ENCODE measurements around the gene TBCD. TPM values are rescaled to one million over a fixed set of nuclear protein-coding genes. Genes with fewer than 3 reads are reported as not detected.

TBCD gene
- polyA plus RNA-seq, 1 donor from 2014 or later = 67.2 TPM

GRCh38 chr17:82795615-82796014, 43.8 kb downstream of the TBCD start:
- H3K9me2 ChIP-seq (ENCODE audit: insufficient read depth, low read length) = no peaks in the 10 kb centered on the region
- no peaks in the 10 kb centered on the region for H3K79me2 ChIP-seq (replicated peaks; ENCODE audit: insufficient read depth, low read length)
- no peak overlapping the region for H3K4me3 ChIP-seq (ENCODE audit: low read length)
- TF ChIP-seq POLR2AphosphoS5 (IDR thresholded peaks at IDR 0.05) = no peak
- no peak for TF ChIP-seq RAD21 (conservative IDR thresholded peaks at IDR 0.05)
- TF ChIP-seq EZH2 (IDR thresholded peaks at IDR 0.05; ENCODE audit: borderline replicate concordance, insufficient read depth, low read length, poor library complexity, severe bottlenecking) = no peak
- TF ChIP-seq EP300 (conservative IDR thresholded peaks at IDR 0.05; ENCODE audit: poor library complexity, severe bottlenecking) = no peak
- H3K4me2 ChIP-seq (ENCODE audit: low read length) = no peak overlapping the region
- no peak overlapping the region for H3K27ac ChIP-seq (ENCODE audit: low read length)
- H3K9me3 ChIP-seq (ENCODE audit: low read length) = no peaks in the 10 kb centered on the region
- H2AFZ ChIP-seq (ENCODE audit: low read depth, low read length) = no peak overlapping the region
- no peak overlapping the region for H3K9ac ChIP-seq (ENCODE audit: low read length)
- H3K27me3 ChIP-seq (ENCODE audit: insufficient read depth, low read depth, low read length) = no peaks in the 10 kb centered on the region
- H3K36me3 ChIP-seq (ENCODE audit: insufficient read depth, low read length) = no peaks in the 10 kb centered on the region
- H4K20me1 ChIP-seq (ENCODE audit: insufficient read depth) = no peaks in the 10 kb centered on the region
- no peaks in the 10 kb centered on the region for H3F3A ChIP-seq (ENCODE audit: insufficient read depth, low read length, poor library complexity, severe bottlenecking)

GRCh38 chr17:82797061-82797460, 45.2 kb downstream of the TBCD start:
- Histone ChIP-seq H2AFZ (ENCODE audit: low read depth, low read length) (no peak overlapping the region), H3K79me2 (replicated peaks; ENCODE audit: insufficient read depth, low read length) (no peaks in the 10 kb centered on the region)
- TF ChIP-seq MXI1 (conservative IDR thresholded peaks at IDR 0.05; ENCODE audit: poor library complexity, severe bottlenecking) = no peak
- TF ChIP-seq POLR2AphosphoS5 (IDR thresholded peaks at IDR 0.05) = no peak
- no peak for TF ChIP-seq EZH2 (IDR thresholded peaks at IDR 0.05; ENCODE audit: borderline replicate concordance, insufficient read depth, low read length, poor library complexity, severe bottlenecking)
- no peak for TF ChIP-seq REST (IDR thresholded peaks at IDR 0.05; ENCODE audit: borderline replicate concordance)
- TF ChIP-seq EP300 (conservative IDR thresholded peaks at IDR 0.05; ENCODE audit: poor library complexity, severe bottlenecking) = no peak
- no peak for TF ChIP-seq CTCF (IDR thresholded peaks at IDR 0.05; ENCODE audit: poor library complexity, severe bottlenecking)
- TF ChIP-seq TAF1 (IDR thresholded peaks at IDR 0.05; ENCODE audit: low read depth) = no peak
- TF ChIP-seq SMC3 (conservative IDR thresholded peaks at IDR 0.05; ENCODE audit: poor library complexity) = no peak

More at GRCh38 chr17:82797061-82797460, 45.2 kb downstream of the TBCD start:
- H3F3A ChIP-seq (ENCODE audit: insufficient read depth, low read length, poor library complexity, severe bottlenecking) = no peaks in the 10 kb centered on the region
- no peaks in the 10 kb centered on the region for H3K9me3 ChIP-seq (ENCODE audit: low read length)
- no peaks in the 10 kb centered on the region for H3K36me3 ChIP-seq (ENCODE audit: insufficient read depth, low read length)
- no peak overlapping the region for H3K4me3 ChIP-seq (ENCODE audit: low read length)
- H3K9me2 ChIP-seq (ENCODE audit: insufficient read depth, low read length) = no peaks in the 10 kb centered on the region
- no peaks in the 10 kb centered on the region for H3K27me3 ChIP-seq (ENCODE audit: insufficient read depth, low read depth, low read length)
- H3K9ac ChIP-seq (ENCODE audit: low read length) = no peak overlapping the region
- no peaks in the 10 kb centered on the region for H4K20me1 ChIP-seq (ENCODE audit: insufficient read depth)
- H3K4me2 ChIP-seq (ENCODE audit: low read length) = no peak overlapping the region
- no peak overlapping the region for H3K27ac ChIP-seq (ENCODE audit: low read length)

All from neural cell (in vitro differentiated cells).